HG03571 (cell line): Measurements from ENCODE around the gene DPM2.

Experiments
- ATAC-seq: cut with Tn5 transposase; IDR thresholded peaks from one replicate; pipeline ENCODE4 v1.9.1; 2021; ENCODE audit not compliant: unreplicated experiment

DPM2 gene

GRCh38 chr9:127903557-127904475 lies 33.8 kb downstream of the DPM2 start:
- no peak for ATAC-seq

GRCh38 chr9:127899128-127899943 lies 38.3 kb downstream of the DPM2 start, which contains the start of gene ST6GALNAC6:
ST6GALNAC6 (minus strand) TSS chr9:127899603; CDS start chr9:127897981, 1,622 bp downstream.
- peak; percentile 66 for ATAC-seq

DNA sequence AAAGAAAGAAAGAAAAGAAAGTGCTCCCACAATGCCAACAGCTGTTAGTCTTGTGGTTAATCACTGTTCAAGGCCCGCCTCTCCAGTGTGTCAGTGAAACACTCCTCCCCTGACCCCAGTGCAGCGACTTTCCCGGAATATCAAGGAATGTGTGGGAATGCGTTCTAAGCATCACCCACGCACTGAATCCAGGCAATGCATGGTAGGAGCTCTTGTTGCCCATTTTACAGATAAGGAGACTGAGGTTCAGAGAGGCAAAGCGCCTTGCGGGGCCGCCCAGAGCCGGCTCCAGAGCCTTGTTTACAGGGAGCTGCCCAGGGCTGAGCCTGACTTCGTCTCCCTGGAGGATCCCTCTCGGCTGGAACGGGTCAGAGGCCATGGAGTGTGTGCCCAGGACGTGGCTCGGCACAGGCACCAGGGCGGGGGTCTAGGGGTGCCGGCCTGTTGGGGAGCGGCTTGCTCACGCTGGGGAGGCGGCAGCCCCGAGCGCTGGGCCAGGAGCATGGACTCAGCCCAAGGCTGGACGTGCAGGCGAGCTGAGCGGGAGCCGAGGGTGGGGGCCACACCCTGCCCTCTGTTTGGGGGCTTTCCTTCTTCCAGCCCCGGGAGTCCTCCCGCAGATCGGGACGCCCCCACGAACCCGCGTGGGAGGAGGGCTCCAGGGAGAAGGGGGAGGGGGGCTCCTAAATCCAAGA lies 39.1 kb downstream of the DPM2 start:
- ATAC-seq: no peak

- no peak for ATAC-seq
Measured at GRCh38 chr9:127897193-127897692, 40.4 kb downstream of the DPM2 start.

DNA sequence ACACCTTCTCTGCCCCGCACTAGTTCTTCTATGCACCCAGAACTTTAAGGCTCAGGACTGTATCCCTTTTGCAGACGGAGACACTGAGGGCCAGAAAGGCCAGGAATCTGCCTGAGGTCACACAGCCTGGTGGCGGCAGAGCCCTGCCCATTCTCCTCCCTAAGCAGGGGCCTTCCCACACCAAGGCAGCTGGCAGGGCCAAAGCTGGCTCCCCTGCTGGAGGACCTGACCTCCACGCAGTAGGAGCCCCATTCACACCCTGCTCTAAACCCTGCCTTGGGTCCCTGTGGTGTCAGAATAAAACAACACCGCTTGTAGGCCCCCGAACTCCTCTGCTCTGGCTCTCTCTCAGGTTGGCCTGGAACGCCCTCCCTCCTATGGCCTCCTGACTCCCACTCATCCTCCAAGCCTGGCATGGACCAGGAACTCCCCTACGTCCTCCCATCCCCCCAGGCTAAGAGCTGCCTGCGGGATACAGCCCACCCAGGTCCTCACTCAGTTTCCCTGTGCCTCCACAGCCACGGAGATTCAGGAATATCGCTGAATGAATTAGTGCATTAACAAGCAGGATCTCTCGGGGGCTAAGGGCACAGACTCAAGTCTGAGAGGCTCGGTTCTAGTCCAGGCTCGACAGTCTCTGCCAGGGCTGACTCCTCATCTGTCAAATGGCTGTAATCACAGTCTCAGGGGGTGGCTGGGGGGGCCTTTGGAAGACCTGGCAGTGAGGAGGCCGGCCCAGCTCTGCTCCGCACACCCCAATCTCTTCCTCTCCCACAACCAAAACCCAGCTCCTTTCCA lies 41.1 kb downstream of the DPM2 start:
- ATAC-seq: no peak

DNA sequence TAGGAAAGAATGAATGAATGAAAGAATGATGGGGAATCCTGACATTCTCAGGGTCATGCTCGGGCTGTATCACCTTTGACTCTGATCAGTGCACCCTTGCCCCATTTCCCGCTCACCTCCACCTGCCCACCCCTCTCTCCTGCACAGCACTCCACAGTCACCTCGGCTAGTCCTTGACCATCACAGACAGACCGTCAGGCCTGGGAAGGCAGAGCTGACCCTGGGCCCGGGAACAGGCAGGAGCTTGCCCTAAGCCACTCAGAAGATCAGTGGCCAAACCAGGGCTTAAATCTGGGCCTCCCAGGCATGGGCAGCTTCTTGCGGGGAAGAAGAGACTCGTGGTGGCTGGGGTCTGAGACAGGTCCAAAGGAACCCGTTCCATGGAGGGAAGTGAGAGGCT lies 41.8 kb downstream of the DPM2 start:
- ATAC-seq: no peak

GRCh38 chr9:127893392-127893791 lies 44.3 kb downstream of the DPM2 start:
- ATAC-seq: no peak

- ATAC-seq: no peak
Measured at GRCh38 chr9:127892831-127893230, 44.8 kb downstream of the DPM2 start.

DNA sequence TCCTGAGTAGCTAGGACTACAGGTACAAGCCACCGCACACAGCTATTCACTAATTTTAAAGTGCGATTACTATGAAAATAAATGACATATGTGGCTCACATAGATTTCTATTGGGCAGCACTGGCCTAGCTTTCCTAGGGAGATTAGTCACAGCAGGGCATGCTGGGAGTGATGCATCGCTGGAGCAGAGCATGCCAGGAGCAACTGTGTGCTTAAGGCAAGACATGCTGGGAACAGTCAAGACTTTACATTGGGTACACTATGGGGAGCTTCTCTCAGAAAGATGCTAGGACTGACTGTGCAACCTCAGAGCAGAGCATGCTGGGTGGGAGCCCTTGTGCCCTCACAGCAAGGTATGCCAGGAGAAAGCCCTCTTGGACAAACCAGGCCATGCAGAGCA lies 47.6 kb downstream of the DPM2 start:
- no peak for ATAC-seq

DNA sequence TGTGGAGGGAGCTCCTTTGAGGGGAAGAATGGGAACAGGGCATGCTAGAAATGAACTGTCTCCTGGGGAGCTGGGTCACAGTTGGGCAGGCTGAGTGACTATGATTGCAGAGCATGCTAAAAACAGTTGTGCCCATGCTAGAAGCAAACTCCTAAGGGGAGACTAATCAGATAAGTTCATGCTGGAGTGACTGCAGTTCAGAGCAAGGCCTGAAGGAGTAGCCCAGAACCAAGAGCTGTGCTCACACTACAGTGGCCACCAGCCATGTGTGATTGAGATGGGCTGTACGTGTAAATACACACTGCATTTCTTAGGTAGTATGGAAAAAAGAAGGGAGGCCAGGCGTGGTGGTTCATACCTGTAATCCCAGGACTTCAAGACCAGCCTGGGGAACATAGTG lies 49.9 kb downstream of the DPM2 start:
- ATAC-seq: no peak

GRCh38 chr9:127886401-127886972 lies 51.2 kb downstream of the DPM2 start:
- ATAC-seq: no peak

DNA sequence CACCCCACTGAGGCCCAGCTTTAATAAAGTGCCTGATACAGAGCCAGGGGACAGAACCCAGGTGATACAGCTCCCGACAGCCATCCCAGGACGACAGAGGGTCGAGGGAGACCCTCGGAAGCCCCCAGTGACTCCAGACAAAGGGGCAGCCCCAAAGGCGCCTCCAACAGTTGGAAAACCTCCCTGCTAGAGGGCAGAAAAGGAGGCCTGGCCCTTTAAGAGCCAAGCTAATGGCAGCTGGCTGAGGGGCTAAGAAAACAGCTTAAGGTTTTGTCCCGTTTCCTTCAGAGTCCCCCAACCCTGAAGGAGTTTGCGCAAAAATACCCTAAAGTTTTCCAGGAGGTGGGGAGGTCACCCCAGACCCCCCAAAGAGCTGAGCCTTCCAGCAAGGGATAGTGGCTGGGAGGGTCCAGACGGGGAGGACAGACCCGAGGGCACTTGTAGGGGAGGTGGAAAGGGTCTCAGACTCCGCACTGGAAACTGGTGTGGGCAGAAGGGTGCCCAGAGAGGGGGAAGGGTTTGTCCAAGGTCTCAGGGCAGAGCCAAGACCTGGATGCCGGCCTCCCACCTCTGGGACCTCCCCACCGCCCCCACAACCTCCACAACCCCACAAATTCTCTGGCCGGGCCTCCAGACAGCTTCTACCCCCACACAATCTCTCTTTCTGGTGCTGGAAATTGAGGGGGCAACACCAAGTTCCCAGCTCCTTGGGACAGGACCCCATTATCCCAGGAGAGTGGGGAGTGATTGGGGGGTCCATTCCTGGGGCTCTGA lies 52.0 kb downstream of the DPM2 start:
- ATAC-seq: no peak
